ENCODE data around the gene EIF3C.
"Not testable (repeated sequence)": the region's sequence is repeated elsewhere in the genome, so short reads cannot be mapped to it uniquely, and the experiment has no call there.

EIF3C gene

GRCh38 chr16:28731253-28731652 is 20.0 kb downstream of the EIF3C start:
- H3K9me3 ChIP-seq (ENCODE audit: severe bottlenecking); H3K27me3 ChIP-seq (ENCODE audit: insufficient read depth, low read depth, severe bottlenecking); H3K36me3 ChIP-seq; H3K27ac ChIP-seq; H3K4me3 ChIP-seq (ENCODE audit: low read depth, low read length); DNase-seq: not testable (repeated sequence)

GRCh38 chr16:28732455-28733124 is 21.3 kb downstream of the EIF3C start:
- H3K27me3 ChIP-seq (ENCODE audit: insufficient read depth, low read depth, severe bottlenecking); H3K9me3 ChIP-seq (ENCODE audit: severe bottlenecking); H3K27ac ChIP-seq; H3K36me3 ChIP-seq; DNase-seq; H3K4me3 ChIP-seq (ENCODE audit: low read depth, low read length): not testable (repeated sequence)

GRCh38 chr16:28739787-28740186 is 28.5 kb downstream of the EIF3C start:
- not testable (repeated sequence) for H3K4me3 ChIP-seq (ENCODE audit: low read depth, low read length); H3K27ac ChIP-seq; DNase-seq; H3K27me3 ChIP-seq (ENCODE audit: insufficient read depth, low read depth, severe bottlenecking); H3K9me3 ChIP-seq (ENCODE audit: severe bottlenecking); H3K36me3 ChIP-seq

GRCh38 chr16:28740631-28741030 is 29.4 kb downstream of the EIF3C start:
- not testable (repeated sequence) for H3K36me3 ChIP-seq; H3K27me3 ChIP-seq (ENCODE audit: insufficient read depth, low read depth, severe bottlenecking); DNase-seq; H3K9me3 ChIP-seq (ENCODE audit: severe bottlenecking); H3K4me3 ChIP-seq (ENCODE audit: low read depth, low read length); H3K27ac ChIP-seq

GRCh38 chr16:28741295-28741694 is 30.0 kb downstream of the EIF3C start:
- not testable (repeated sequence) for H3K36me3 ChIP-seq; H3K4me3 ChIP-seq (ENCODE audit: low read depth, low read length); H3K27me3 ChIP-seq (ENCODE audit: insufficient read depth, low read depth, severe bottlenecking); DNase-seq; H3K27ac ChIP-seq; H3K9me3 ChIP-seq (ENCODE audit: severe bottlenecking)

- not testable (repeated sequence) for DNase-seq; H3K4me3 ChIP-seq (ENCODE audit: low read depth, low read length); H3K27ac ChIP-seq; H3K27me3 ChIP-seq (ENCODE audit: insufficient read depth, low read depth, severe bottlenecking); H3K36me3 ChIP-seq; H3K9me3 ChIP-seq (ENCODE audit: severe bottlenecking)
These were observed 35.5 kb downstream of the EIF3C start for GRCh38 chr16:28746618-28747350.

- not testable (repeated sequence) for H3K27ac ChIP-seq; H3K4me3 ChIP-seq (ENCODE audit: low read depth, low read length); H3K36me3 ChIP-seq; H3K9me3 ChIP-seq (ENCODE audit: severe bottlenecking); H3K27me3 ChIP-seq (ENCODE audit: insufficient read depth, low read depth, severe bottlenecking)
- DNase-seq = peak; percentile 38
- 0 out of 2 replicates have a peak, but pooled peaks have one; percentile 4 for TF ChIP-seq CTCF (IDR thresholded peaks at IDR 0.05; ENCODE audit: low read depth, low read length)
These were observed 38.8 kb downstream of the EIF3C start for GRCh38 chr16:28749997-28750465.

GRCh38 chr16:28750469-28751067 is 39.3 kb downstream of the EIF3C start:
- H3K27me3 ChIP-seq (ENCODE audit: insufficient read depth, low read depth, severe bottlenecking); H3K36me3 ChIP-seq; H3K9me3 ChIP-seq (ENCODE audit: severe bottlenecking); H3K4me3 ChIP-seq (ENCODE audit: low read depth, low read length); H3K27ac ChIP-seq; DNase-seq: not testable (repeated sequence)

GRCh38 chr16:28751487-28751886 is 40.2 kb downstream of the EIF3C start, which contains the start of gene NPIPB9:
Gene NPIPB9, plus strand, starts transcription at chr16:28751787.
- H3K27ac ChIP-seq; H3K27me3 ChIP-seq (ENCODE audit: insufficient read depth, low read depth, severe bottlenecking); H3K36me3 ChIP-seq; DNase-seq; H3K9me3 ChIP-seq (ENCODE audit: severe bottlenecking); H3K4me3 ChIP-seq (ENCODE audit: low read depth, low read length): not testable (repeated sequence)

GRCh38 chr16:28781697-28782096 is 70.4 kb downstream of the EIF3C start:
- not testable (repeated sequence) for H3K27ac ChIP-seq; H3K4me3 ChIP-seq (ENCODE audit: low read depth, low read length); DNase-seq; H3K27me3 ChIP-seq (ENCODE audit: insufficient read depth, low read depth, severe bottlenecking); H3K9me3 ChIP-seq (ENCODE audit: severe bottlenecking); H3K36me3 ChIP-seq

GRCh38 chr16:28782357-28782756 is 71.1 kb downstream of the EIF3C start:
- not testable (repeated sequence) for H3K27me3 ChIP-seq (ENCODE audit: insufficient read depth, low read depth, severe bottlenecking); DNase-seq; H3K36me3 ChIP-seq; H3K4me3 ChIP-seq (ENCODE audit: low read depth, low read length); H3K27ac ChIP-seq; H3K9me3 ChIP-seq (ENCODE audit: severe bottlenecking)

Data from WERI-Rb-1 (cell line).